COR-L47 (cell line): ENCODE data around the gene TPST1.
"Not testable (repeated sequence)": the region's sequence is repeated elsewhere in the genome, so short reads cannot be mapped to it uniquely, and the experiment has no call there.

ENCODE experiments used
- DNase-seq: peaks from one replicate; lab custom pipeline; 2025; lab: John Stamatoyannopoulos, UW

The TPST1 gene

DNA sequence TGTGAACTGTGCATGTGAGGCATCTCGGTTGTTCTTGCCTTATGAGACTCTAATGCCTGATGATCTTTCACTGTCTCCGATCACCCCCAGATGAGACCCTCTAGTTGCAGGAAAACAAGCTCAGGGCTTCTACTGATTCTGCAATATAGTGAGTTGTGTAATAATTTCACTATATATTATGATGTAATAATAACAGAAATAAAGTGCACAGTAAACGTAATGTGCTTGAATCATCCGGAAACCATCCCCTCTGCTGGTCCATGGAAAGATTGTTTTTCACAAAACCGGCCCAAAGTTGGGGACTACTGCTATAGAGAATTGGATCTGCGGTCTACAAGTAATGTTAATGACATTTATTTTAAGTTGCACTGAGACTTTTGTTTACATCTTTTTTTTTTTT is 126.7 kb downstream of the TPST1 start:
- DNase-seq = no peak

DNA sequence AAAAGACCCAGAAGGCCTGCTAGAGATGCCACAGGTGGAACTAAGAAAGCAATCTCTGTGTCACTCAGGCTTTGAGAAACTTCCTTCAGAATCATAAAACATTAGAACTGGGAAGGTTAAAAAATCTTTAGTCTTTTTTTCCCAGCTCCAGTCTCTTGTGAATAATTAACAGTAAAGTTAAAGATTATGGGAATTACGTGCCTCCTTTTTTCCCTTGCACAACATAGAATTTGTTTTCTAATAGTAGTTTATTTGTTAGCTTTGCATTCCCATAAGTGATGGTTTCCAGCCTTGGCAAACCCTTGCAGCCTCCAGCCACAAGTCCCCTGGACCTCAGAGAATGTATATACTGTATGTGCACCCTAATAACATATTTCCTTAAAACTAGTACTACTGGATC is 128.3 kb downstream of the TPST1 start:
- no peak for DNase-seq

DNA sequence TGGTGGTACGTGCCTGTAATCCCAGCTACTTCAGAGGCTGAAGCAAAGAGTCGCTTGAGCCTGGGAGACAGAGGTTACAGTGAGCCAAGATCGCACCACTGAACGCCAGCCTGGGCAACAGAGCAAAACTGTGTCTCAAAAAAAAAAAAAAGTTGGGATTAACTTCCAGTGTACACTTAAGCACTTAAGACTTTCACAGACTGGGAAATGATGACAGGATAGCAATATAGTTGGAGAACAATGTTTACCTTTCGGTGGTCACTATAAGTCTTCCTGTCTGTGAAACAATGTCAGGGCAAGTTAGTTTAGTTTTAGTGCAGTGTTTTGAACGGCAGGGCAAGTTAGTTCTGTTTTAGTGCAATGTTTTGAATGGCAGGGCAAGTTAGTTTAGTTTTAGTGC is 130.2 kb downstream of the TPST1 start:
- DNase-seq = no peak

DNA sequence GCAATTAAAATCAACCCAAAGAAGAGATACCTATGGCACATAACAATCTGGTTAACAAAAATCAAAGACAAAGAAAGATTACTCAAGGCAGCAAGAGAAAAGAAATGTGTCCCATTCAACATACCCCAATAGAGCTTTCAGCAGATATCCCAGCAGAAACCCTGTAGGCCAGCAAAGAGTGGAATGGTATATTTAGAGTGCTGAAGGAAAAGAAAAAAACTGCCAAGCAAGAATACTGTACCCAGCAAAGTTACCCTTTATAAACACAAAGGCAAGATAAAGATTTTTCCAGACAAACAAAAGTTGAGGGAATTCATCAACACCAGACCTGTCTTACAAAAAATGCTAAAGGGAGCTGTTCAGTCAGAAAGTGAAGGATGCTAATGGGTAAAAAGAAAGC is 131.6 kb downstream of the TPST1 start:
- DNase-seq = no peak

DNA sequence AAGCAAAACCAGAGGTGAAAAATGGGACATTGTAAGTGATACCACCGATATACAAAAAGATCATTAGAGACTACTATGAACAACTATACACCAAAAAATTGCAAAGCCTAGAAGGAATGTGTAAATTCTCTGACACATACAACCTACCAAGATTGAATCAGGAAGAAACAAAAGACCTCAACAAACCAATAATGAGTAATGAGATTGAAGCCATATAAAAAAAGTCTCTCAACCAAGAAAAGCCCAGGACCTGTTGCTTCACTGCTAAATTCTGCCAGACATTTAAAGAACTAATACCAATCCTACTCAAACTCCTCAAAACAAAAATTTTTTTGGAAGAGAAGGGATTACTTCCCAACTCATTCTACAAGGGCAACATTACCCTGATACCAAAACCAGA is 134.0 kb downstream of the TPST1 start:
- DNase-seq = no peak

DNA sequence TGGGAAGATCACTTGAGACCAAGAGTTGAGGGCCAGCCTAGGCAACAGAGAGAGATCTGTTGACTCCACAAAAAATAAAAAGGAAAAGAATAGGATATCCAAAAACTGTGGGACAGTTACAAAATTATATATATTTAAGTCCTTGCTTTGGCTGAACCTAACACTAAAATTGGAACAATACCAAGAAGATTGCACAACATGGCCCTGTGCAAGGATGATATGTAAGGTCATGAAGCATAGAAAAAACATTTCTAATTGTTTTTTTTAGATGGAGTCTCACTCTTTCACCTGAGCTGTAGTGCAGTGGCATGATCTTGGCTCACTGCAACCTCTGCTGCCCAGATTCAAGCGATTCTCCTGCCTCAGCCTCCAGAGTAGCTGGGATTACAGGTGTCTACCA is 139.0 kb downstream of the TPST1 start:
- DNase-seq = no peak

DNA sequence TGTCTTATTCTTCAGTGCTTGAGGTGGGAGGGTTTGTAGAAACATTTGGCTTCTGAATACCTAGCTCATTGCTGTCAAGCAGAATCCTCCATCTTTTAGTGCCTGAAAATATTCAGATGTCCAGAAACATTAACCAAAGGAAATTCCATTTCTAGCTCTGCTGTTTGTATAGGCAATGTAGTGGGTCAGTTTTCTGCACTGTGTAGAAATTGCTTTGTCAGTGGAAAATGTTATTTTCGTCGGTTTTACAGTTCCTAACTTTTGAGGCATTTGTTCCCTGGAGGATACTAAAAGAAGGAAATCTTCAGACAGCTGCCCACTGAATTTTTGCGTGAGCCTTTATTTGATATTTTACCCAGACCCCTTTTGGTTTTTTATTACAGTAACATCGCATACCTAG is 143.4 kb downstream of the TPST1 start:
- DNase-seq = no peak

DNA sequence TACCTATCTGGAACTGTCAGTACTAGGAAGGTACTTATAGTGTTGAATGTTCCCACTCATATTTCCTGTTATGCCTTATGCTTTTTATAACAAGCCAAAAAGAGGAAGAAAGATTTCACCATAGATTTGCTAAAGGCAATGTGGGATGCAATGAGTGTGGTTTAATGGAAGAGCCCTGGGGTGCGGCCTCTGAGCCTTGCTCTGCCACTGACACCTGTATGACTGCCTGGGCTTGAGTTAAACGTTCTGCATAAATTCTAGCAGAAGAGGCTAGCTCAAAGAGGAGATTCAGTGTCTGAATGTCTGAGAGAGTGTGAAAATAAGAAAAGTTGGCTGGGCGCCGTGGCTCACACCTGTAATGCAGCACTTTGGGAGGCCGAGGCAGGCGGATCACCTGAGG is 143.8 kb downstream of the TPST1 start:
- DNase-seq = no peak

DNA sequence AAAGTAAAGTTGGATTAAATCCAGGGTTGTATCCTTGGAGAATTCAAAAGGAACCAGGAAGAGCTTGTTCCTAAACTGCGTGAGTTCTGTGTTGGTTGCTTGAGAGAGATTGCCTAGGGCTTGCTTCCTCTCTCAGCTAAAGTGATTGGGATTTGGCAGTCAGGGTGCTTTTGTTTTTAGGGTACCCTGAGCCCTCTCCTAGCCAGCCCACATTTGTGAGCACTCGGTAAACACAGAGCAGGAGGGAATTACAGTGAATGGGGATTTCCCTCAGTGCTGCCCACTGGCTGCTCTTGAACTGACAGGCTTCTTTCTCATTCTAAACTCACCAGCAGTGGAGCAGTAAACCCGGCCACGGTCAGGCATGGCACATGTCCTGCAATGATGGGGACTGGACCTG is 146.9 kb downstream of the TPST1 start:
- no peak for DNase-seq

DNA sequence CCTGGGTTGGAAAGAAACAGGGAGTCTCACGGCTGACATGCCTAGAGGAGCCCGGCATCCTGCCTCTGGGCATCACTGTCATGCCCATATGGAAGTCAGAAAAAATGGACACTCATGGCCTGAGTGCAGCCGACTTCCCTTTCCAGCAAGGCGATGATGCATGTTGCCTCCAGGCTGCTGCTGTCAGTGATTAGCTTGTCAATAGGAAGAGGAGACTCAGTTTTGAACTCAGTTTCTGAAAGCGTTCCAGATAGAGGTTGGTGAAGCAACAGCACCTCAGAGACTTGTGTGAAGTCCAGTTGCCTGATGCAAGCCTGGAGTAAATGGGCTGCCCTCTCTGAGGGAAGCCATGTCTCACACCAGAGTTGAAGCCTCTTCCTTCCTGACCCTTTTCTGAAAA is 148.4 kb downstream of the TPST1 start:
- no peak for DNase-seq

DNA sequence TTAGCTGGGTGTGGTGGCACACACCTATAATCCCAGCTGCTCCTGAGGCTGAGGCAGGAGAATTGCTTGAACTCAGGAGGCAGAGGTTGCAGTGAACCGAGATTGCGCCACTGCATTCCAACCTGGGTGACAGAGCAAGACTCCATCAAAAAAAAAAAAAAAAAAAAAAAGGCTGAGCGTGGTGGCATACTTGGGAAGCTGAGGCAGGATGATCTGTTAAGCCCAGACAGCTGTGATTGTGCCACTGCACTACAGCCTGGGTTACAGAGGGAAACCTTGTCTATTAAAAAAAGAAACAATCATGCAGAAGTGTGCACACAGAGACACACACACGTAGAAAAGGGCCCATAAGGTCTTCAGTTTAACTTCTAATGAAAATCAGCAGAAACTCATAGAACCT is 150.6 kb downstream of the TPST1 start:
- no peak for DNase-seq

DNA sequence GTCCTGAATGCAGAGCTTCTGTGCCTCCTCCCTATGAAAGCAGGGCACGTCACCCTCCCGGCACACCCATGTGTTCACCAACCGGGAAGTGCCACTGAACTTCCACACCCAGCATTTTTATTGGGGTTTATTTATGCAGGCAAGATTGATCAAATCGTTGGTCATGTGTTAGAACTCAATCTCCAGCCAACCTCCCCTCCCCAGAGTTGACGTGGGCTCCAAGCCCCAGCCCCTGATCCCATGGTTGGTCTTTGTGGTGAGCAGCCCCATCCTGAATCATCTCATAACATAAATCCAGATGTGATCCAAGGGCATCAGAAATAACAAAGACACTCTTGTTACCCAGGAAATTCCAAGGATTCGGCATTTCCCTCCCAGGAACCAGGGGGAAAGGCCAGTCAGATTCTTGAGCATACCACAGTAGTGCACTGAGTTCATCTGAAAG is 151.2 kb downstream of the TPST1 start:
- no peak for DNase-seq

DNA sequence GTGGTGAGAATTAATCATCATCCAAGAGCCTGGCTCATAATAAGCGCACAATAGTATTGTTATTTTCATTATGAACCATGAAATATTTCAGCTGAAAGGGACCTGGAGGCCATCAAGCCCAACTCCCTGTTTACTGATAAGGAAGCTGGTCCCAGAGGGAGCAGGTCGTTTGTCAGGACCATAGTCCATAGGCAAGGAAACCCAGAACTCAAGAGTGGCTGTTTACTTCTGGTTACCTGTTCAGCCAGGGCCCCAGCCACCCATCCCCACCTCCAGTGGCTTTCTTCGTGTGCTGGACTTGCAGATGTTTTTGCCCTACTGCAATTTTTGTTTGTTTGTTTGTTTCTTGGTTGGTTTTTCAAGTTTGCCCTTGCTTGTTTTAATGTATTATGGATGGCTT is 152.0 kb downstream of the TPST1 start:
- no peak for DNase-seq

DNA sequence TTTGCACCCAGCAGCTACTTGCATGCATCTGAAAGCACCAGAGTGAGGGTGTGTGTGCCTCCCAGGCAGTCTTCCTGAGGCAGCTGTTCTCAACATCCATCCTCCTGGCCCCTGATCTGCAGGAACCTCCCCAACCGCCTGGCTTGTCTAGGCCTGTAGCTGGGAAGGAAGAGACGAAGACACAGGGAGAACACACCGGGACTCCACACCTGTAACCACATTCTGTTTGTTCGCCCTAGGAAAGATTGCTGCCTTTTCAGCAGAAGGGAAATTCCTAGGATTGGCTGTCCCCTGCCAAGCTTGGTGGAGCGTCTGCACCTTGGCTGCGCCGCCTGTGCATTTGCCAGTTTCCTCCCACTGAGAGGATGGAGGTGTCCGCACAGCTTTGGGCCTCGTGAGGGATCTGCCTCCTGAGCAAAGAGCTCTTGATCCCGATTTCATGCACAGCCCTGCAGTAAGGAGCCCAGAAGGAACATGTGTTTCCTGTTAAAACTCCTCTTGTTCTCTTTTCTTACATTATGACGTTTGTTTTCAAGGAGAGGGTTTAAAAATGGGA is 154.6 kb downstream of the TPST1 start:
- no peak for DNase-seq

DNA sequence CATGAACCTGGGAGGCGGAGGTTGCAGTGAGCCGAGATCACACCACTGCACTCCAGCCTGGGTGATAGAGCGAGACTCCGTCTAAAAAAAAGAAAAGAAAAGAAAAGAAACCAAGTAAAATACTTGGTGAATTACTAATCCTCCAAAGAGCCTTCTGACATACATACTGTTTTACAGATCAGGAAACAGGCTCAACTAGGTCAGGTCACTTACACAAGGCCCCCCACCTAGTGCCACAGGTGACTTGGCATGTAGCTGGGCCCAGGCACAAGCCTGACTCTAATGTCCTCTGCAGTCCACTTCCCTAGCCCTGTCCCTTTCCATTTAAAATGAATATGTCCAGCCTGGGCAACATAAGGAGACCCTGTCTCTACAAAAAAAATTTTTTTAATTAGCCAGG is 157.0 kb downstream of the TPST1 start:
- DNase-seq = no peak

DNA sequence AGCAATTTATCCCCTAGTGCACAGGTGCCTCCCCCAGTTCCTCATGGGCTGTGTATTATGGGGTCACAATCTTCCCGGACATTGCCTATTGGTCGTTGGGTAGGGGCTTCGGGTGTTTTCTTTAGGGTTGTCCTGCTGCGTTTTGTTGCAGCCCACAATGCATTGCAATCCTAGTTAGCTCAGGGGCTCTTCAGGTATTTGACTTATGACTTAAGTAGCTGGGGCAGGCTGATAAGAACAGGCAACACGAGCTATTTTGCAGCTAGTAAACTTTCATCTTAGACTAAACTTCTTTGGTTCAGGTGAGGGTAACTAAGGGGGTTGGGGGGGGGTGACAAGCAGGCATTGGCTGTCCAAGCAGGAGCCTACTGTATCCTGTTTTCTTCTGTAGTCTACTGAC is 158.5 kb downstream of the TPST1 start:
- DNase-seq = no peak

DNA sequence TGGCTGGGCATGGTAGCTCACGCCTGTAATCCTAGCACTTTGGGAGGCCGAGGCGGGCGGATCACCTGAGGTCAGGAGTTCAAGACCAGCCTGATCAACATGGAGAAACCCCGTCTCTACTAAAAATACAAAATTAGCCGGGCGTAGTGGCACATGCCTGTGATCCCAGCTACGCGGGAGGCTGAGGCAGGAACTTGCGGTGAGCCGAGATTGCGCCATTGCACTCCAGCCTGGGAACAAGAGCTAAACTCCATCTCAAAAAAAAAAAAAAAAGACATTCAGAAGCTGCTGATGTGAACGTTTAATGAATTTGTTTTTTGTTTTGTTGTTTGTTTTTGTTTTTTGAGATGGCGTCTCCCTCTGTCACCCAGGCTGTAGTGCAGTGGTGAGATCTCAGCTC is 159.9 kb downstream of the TPST1 start:
- not testable (repeated sequence) for DNase-seq

DNA sequence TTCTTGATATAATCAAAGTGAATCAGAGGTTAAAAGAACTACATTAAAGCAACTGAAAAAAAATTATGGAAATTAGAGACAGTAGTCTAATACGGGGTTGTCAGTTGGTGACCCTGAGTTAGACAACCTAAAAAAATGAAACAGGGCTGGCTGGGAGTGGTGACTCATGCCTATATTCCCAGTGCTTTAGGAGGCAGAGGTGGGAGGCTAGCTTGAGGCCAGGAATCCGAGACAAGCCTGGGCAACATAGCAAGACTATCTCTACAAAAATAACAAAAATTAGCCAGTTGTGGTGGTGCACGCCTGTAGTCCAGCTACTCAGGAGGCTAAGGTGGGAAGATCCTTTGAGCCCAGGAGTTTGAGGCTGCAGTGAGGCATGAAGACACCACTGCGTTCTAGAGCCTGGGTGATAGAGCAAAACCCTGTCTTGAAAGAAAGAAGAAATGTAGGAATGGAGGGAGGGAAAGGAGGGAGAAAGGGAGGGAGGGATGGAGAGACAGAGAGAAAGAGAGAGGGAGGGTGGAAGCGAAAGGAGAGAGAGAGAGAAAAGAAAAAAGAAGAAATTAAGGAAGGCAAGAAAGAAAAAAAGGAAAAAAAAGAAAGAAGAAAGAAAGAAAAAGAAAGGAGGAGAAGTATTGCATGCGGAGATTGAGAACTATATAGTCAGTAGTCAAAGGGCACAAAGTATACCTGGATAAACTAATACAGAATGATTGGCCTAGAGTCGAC is 166.1 kb downstream of the TPST1 start:
- no peak for DNase-seq

DNA sequence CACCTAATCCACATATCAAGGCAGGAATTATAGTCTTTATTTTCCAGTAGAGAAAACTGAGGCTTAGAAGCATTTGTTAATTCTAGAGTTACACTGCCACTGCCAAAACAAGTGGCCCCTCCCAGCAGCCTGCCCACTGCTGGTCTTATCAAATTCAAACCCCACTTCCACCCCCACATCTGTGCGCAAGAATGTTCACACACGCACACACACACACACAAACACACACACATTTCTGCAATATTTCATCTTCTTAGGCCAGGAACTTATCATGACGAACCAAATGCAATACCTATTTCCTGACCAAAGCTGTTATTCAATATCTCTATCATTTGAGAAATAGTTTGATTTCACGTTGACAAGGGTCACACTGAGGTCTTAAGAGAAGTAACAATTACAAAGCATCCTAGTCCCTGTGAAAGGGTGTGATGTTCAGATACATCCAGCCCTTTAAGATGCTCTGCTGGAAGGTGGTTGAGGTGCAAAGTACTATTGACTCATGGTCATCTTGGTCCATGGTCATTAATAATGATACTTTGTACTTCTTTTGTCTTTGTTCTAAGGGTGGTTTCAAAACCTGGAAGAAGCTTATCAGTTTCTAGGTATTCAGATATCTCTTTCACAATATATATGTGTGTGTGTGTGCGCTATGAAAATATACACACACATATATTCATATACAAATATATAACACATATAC is 169.2 kb downstream of the TPST1 start:
- not testable (repeated sequence) for DNase-seq

DNA sequence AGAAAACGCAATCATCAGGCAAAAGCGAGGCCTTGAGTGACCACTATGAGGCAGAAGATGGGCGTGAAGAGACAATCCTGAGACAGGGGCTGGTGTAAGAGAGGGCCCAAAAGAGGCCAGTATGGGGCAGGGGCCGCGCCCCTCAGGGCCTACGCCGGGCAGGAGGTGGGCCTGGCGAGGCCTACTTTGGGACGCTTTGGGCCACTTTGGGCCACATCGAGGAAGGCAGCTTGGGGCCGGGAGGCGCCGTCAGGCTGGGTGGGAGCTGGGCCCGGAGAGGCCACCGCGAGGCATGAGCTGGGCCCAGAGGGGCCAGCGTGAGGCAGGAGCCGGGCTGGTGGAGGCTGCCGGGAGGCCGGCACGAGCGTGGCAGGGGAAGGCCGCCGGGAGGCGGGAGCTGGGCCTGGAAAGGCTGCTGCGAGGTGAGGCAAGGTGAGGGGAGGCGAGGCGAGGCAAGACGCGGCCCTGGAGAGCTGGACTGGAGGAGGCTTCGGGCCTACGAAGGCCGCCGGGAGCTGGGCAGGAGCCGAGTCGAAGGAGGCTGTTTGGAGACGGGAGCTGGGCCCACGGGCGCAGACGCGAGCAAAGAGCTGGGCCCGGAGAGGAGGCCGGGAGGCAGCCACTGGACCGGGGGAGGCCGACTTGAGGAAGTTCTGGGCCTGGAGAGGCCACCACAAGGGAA is 171.3 kb downstream of the TPST1 start:
- DNase-seq = no peak

DNA sequence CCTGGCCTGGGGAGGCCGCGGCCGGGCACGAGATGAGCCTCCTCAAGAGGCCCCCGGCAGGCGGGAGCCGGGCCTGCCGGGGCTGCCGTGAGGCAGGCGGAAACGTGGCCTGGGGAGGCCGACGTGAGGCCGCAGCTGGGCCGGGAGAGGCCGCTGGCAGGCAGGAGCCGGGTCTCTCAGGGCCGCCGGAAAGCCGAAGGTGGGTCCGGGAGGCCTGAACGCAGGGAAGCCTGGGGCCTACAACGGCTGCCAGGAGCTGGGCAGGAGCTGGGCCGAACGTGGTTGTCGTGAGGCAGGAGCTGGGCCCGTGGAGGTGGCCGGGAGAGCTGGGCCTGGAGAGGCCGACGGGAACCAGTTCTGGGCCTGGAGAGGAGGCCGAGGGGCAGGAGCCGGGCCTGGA is 171.9 kb downstream of the TPST1 start:
- no peak for DNase-seq

DNA sequence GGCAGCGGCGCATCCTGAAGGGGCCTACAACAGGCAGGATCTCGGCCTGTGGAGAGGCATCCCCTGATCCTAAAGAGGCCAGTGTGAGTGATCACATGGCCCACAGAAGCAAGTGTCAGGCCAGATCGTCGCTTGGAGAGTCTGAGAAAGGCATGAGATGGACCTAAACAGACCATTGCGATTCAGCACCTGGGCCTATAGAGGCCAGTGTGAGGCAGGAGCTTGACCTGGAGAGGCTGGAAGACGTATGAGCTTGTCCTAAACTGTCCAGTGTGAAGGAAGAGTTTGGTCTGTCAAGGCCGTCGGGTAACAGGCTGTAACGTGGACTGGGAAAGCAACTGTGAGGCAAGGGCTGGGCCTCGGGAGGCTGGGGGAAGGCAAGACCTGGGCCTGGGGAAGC is 172.6 kb downstream of the TPST1 start:
- no peak for DNase-seq

DNA sequence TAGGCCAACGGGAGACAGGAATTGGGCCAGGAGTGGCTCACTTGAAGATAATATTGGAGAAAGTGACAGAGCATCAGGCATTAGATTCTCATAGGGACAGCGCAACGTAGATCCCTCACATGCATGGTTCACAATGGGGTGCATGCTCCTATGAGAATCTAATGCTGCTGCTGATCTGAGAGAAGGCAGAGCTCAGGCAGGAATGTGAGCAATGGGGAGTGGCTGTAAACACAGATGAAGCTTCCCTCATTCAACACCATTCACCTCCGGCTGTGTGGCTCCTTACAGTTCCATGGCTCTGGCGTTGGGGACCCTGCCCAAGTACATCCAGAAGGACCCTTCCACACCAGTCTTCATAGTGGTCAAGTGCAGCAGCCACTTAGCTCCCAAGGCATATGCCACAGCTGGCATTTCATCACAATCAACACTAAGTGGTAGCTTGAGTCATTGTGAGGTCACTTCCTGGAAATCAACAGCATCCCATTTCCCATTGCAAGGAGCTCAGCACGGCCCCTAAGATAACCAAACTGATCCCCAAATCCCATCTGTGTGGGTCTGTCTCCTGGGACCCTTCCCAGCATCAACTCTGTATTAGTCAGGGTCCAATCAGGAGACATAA is 174.5 kb downstream of the TPST1 start:
- no peak for DNase-seq
